ENCODE results near the gene PFKL.

DNA sequence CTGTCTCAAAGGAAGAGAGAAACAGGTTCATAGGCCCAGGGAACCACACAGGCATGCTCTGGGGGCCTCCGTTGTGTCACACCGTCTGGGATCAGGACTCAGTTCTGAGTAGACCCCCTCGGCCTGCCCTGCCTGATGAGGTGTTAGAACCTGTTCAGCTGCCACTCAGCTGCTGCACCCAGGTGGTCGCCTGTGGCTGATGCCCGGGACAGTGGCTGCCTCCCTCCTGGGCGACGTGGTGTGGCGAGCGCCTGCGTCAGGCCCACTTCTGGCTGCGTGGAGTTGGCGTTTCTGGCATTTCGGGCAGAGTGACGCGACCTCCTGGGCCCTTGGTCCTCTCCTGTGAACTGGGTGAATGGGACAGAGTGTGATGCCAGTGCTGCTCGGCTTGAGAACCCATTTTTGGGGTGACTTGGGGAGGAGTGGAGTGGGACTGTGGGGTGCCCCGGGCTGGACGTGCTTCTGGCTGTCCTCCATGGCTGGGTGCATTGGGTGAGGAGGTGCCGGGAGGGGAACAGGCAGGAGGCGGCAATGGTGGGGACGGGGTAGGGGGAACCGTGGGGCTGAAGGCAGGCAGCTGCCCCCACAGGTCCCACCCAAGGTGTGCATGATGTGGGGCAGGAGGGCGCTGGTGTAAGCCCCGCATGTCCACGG, 28.5 kb downstream of the PFKL start:
- no peak for TF ChIP-seq JUNB (IDR thresholded peaks at IDR 0.05)
- TF ChIP-seq CTCF (IDR thresholded peaks at IDR 0.05), result no peak
- TF ChIP-seq SREBF2 (IDR thresholded peaks at IDR 0.05), result no peak
